Endodermal cell (in vitro differentiated cells): ENCODE measurements around the gene UBE2M. TPM values are rescaled to one million over a fixed set of nuclear protein-coding genes. Genes with fewer than 3 reads are reported as not detected.
"Not testable (repeated sequence)": the region's sequence is repeated elsewhere in the genome, so short reads cannot be mapped to it uniquely, and the experiment has no call there.

Experiments
- DNase-seq: peaks from one replicate; pipeline ENCODE4 v3.0.0-alpha.2; 2017
- H3K27ac ChIP-seq: 2 replicates; pipeline ENCODE4 v1.5.1; 2013; ENCODE audit warnings: mild to moderate bottlenecking, low read depth, low read length, moderate library complexity
- H3K27me3 ChIP-seq: 2 replicates; pipeline ENCODE4 v1.6.1; 2013; ENCODE audit warnings: mild to moderate bottlenecking, low read length, moderate library complexity; ENCODE audit not compliant: insufficient read depth, control insufficient read depth, poor library complexity, severe bottlenecking
- H3K36me3 ChIP-seq: 2 replicates; pipeline ENCODE4 v1.7.0; 2013; ENCODE audit warnings: mild to moderate bottlenecking, low read length, moderate library complexity; ENCODE audit not compliant: control insufficient read depth, insufficient read depth
- H3K4me1 ChIP-seq: one replicate; pipeline ENCODE4 v1.7.0; 2013; ENCODE audit warnings: low read length; ENCODE audit not compliant: control insufficient read depth, insufficient read depth
- H3K4me3 ChIP-seq: 2 replicates; pipeline ENCODE4 v1.5.1; 2013; ENCODE audit warnings: mild to moderate bottlenecking, low read length, moderate library complexity
- H3K9ac ChIP-seq: 2 replicates; pipeline ENCODE4 v1.6.1; 2013; ENCODE audit warnings: mild to moderate bottlenecking, low read length, moderate library complexity; ENCODE audit not compliant: poor library complexity, severe bottlenecking; ENCODE audit errors: extremely low read depth
- H3K9me3 ChIP-seq: 2 replicates; pipeline ENCODE4 v1.6.1; 2013; ENCODE audit warnings: mild to moderate bottlenecking, low read length, moderate library complexity; ENCODE audit not compliant: control insufficient read depth
- H3K27ac Mint-ChIP-seq: 2 replicates; pipeline ENCODE4 v1.8.0; 2020; ENCODE audit warnings: mixed read lengths
- H3K27me3 Mint-ChIP-seq: 2 replicates; pipeline ENCODE4 v1.8.0; 2021; ENCODE audit warnings: mild to moderate bottlenecking, mixed read lengths; ENCODE audit not compliant: insufficient read depth
- H3K36me3 Mint-ChIP-seq: 2 replicates; pipeline ENCODE4 v1.8.0; 2020; ENCODE audit warnings: low read depth, mixed read lengths
- H3K4me1 Mint-ChIP-seq: 2 replicates; pipeline ENCODE4 v1.8.0; 2020; ENCODE audit warnings: mixed read lengths
- H3K4me3 Mint-ChIP-seq: 2 replicates; pipeline ENCODE4 v1.8.0; 2020; ENCODE audit warnings: mild to moderate bottlenecking, moderate library complexity, mixed read lengths
- H3K9me3 Mint-ChIP-seq: 2 replicates; pipeline ENCODE4 v1.8.0; 2020; ENCODE audit warnings: mild to moderate bottlenecking, mixed read lengths
- CTCF ChIP-seq: fragments of 200-600 bp; sonication (generic); conservative IDR thresholded peaks from 2 replicates; pipeline ENCODE4 v1.5.0; 2021; ENCODE audit warnings: antibody characterized with exemption, mild to moderate bottlenecking
- WGBS, 2 experiments: methylation state at CpG; one replicate each; pipeline versions ENCODE4 v1.1.5 to v1.1.7; 2013; ENCODE audit warnings: missing lambda C conversion rate in 2 of 2, mixed read lengths in 1 of 2; ENCODE audit not compliant: insufficient coverage in 1 of 2, insufficient read length in 1 of 2; 5-methylcytosine and 5-hydroxymethylcytosine counted together
- long read RNA-seq, 4 experiments: library from polyadenylated mRNA in 2 of 4; library from RNA in 1 of 4; library from capped mRNA in 1 of 4; stranded (forward) in 3 of 4; unstranded in 1 of 4; transcript quantifications; one replicate each; pipeline ENCODE4 v2.0.0, GENCODE V29; 2020 to 2021; ENCODE audit warnings: inconsistent platforms in 1 of 4
- polyA plus RNA-seq, 2 experiments: library from polyadenylated mRNA; stranded (reverse); fragments of 50-300 nt; gene quantifications; one replicate each; pipeline ENCODE4 v1.2.3, GENCODE V29; 2013
- total RNA-seq, 2 donors: library from RNA; stranded (reverse); fragmentation: NEBNext Ultra II Directional in 1 of 2; extraction: Animal tissue kit (Norgen Biotek cat#: 25700) in 1 of 2; gene quantifications; 2 replicates in 1 of 2; 3 replicates in 1 of 2; pipeline ENCODE4 v1.2.1, GENCODE V29; 2021

UBE2M gene
- 100 to 1,000 TPM in 1 of 2 donors, 10 to 100 TPM in 1; 90.8 to 116 TPM for total RNA-seq
- polyA plus RNA-seq (2013, experiment 1 of 2), result 92.6 TPM
- 101 TPM for polyA plus RNA-seq (2013, experiment 2 of 2)
- long read RNA-seq, experiment 1, transcript UBE2M-201 (6 exons, 1,508 nt), result major isoform, 64 of 92 reads
- long read RNA-seq, experiment 1, partial matches to known transcripts, result 5 of 92 reads
- long read RNA-seq, experiment 1, other reads (novel, unspliced or antisense), result 21 of 92 reads
- long read RNA-seq, experiment 2, transcript UBE2M-201 (6 exons, 1,508 nt), result major isoform, 242 of 253 reads
- long read RNA-seq, experiment 2, partial matches to known transcripts, result 6 of 253 reads
- long read RNA-seq, experiment 2, other reads (novel, unspliced or antisense), result 2 of 253 reads
- long read RNA-seq, experiment 3, partial matches to known transcripts, result 0 of 6 reads
- long read RNA-seq, experiment 3, other reads (novel, unspliced or antisense), result 2 of 6 reads
- long read RNA-seq, experiment 4, transcript UBE2M-201 (6 exons, 1,508 nt), result major isoform, 60 of 95 reads
- long read RNA-seq, experiment 4, transcript UBE2M-203 (7 exons, 734 nt), result minor isoform, 8 of 95 reads
- long read RNA-seq, experiment 4, partial matches to known transcripts, result 25 of 95 reads
- long read RNA-seq, experiment 4, other reads (novel, unspliced or antisense), result 2 of 95 reads

- no peaks in the 10 kb centered on the region for H3K4me1 ChIP-seq
- WGBS, 2 experiments, result 0% methylated on average over 8 to 61 of the region's 62 CpGs
- peak within 1 kb of the TSS; percentile 99 for H3K27ac ChIP-seq
- H3K9me3 Mint-ChIP-seq, result no peaks in the 10 kb centered on the region
- H3K27me3 ChIP-seq, result peaks cover 6% of the 10 kb centered on the region
- H3K9ac ChIP-seq, result peak within 1 kb of the TSS; percentile 95
- DNase-seq, result peak; percentile 88
- peaks cover 2% of the 10 kb centered on the region for H3K27me3 Mint-ChIP-seq
- H3K4me3 Mint-ChIP-seq, result peak within 1 kb of the TSS; percentile 96
- H3K4me3 ChIP-seq, result peak within 1 kb of the TSS; percentile 99
- peaks cover 25% of the 10 kb centered on the region for H3K36me3 Mint-ChIP-seq
- TF ChIP-seq CTCF, result no peak
- peaks cover 25% of the 10 kb centered on the region for H3K36me3 ChIP-seq
- H3K4me1 Mint-ChIP-seq, result peaks cover 27% of the 10 kb centered on the region
- H3K9me3 ChIP-seq, result no peaks in the 10 kb centered on the region
- peak within 1 kb of the TSS; percentile 99 for H3K27ac Mint-ChIP-seq
Measured at GRCh38 chr19:58558066-58558622, at the start of gene UBE2M. TSS of gene UBE2M (minus strand) at chr19:58558611. CDS start at chr19:58558381, 230 bp downstream.

- WGBS, 2 experiments, result 95% methylated on average over 20 of the region's 28 CpGs; no CpG with 5 or more reads in 1 of the 2 experiments
- not testable (repeated sequence) for H3K4me1 ChIP-seq, H3K27ac ChIP-seq, H3K9ac ChIP-seq, H3K27me3 Mint-ChIP-seq, H3K27me3 ChIP-seq, H3K9me3 ChIP-seq, H3K4me3 ChIP-seq, H3K4me1 Mint-ChIP-seq, H3K36me3 ChIP-seq, H3K27ac Mint-ChIP-seq, DNase-seq, H3K9me3 Mint-ChIP-seq, H3K4me3 Mint-ChIP-seq, H3K36me3 Mint-ChIP-seq
Measured at GRCh38 chr19:58607213-58607612, 48.8 kb upstream of the UBE2M start.

GRCh38 chr19:58606251-58606896 is 48.0 kb upstream of the UBE2M start:
- not testable (repeated sequence) for H3K9ac ChIP-seq, H3K9me3 ChIP-seq, H3K9me3 Mint-ChIP-seq, H3K27me3 ChIP-seq, H3K4me3 Mint-ChIP-seq, H3K4me1 ChIP-seq, H3K4me3 ChIP-seq, H3K27ac Mint-ChIP-seq, H3K4me1 Mint-ChIP-seq, H3K36me3 Mint-ChIP-seq, H3K36me3 ChIP-seq, DNase-seq, H3K27me3 Mint-ChIP-seq, H3K27ac ChIP-seq
- WGBS, 2 experiments, result 88 to 91% methylated on average over 20 to 40 of the region's 62 CpGs
